ENCODE measurements around the gene RFPL3. TPM values are rescaled to one million over a fixed set of nuclear protein-coding genes. Genes with fewer than 3 reads are reported as not detected.

Gene RFPL3
- total RNA-seq, 1 experiment from 2014 or later = not detected

- intact Hi-C loops (cut with micrococcal nuclease; ENCODE audit: unreplicated experiment) = no loop called here
- BruUV-seq (replicated peaks) = no TSS peak
These were observed 28.0 kb downstream of the RFPL3 start for GRCh38 chr22:32385681-32386080.

GRCh38 chr22:32389685-32390084, 32.0 kb downstream of the RFPL3 start:
- BruUV-seq (replicated peaks) = no TSS peak
- in situ Hi-C loops (cut with HindIII; ENCODE audit: low pct_unique_long_range_greater_than_20kb, low sequenced_read_pairs) (no loop called here), intact Hi-C loops (cut with micrococcal nuclease; ENCODE audit: unreplicated experiment) (no loop called here)
- H3K4me1 ChIP-seq (ENCODE audit: control insufficient read depth, insufficient read depth, low read length) = no peaks in the 10 kb centered on the region
- TF ChIP-seq, protein P1, sequence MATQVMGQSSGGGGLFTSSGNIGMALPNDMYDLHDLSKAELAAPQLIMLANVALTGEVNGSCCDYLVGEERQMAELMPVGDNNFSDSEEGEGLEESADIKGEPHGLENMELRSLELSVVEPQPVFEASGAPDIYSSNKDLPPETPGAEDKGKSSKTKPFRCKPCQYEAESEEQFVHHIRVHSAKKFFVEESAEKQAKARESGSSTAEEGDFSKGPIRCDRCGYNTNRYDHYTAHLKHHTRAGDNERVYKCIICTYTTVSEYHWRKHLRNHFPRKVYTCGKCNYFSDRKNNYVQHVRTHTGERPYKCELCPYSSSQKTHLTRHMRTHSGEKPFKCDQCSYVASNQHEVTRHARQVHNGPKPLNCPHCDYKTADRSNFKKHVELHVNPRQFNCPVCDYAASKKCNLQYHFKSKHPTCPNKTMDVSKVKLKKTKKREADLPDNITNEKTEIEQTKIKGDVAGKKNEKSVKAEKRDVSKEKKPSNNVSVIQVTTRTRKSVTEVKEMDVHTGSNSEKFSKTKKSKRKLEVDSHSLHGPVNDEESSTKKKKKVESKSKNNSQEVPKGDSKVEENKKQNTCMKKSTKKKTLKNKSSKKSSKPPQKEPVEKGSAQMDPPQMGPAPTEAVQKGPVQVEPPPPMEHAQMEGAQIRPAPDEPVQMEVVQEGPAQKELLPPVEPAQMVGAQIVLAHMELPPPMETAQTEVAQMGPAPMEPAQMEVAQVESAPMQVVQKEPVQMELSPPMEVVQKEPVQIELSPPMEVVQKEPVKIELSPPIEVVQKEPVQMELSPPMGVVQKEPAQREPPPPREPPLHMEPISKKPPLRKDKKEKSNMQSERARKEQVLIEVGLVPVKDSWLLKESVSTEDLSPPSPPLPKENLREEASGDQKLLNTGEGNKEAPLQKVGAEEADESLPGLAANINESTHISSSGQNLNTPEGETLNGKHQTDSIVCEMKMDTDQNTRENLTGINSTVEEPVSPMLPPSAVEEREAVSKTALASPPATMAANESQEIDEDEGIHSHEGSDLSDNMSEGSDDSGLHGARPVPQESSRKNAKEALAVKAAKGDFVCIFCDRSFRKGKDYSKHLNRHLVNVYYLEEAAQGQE (IDR thresholded peaks at IDR 0.05; ENCODE audit: insufficient read depth in 1 of 2, low read depth in 2 of 2, low read length in 1 of 2) = no peak
- peak; percentile 52 for TF ChIP-seq CTCF (IDR thresholded peaks at IDR 0.05)
- H3K27ac ChIP-seq (ENCODE audit: low read length) = no peak overlapping the region
- no peaks in the 10 kb centered on the region for H3K27me3 ChIP-seq (ENCODE audit: control insufficient read depth, insufficient read depth, low read length)
- no peak for DNase-seq (ENCODE audit: low read depth, low spot score)
- POLR2A ChIA-PET = interaction anchor here (0.6 to 0.7 kb wide), 2 partner anchors 13 to 66 kb away, joined by 3 to 5 read pairs; no protein-coding TSS in a partner anchor
- H3K36me3 ChIP-seq (ENCODE audit: control insufficient read depth, insufficient read depth, low read length) = peaks cover 7% of the 10 kb centered on the region
- no peak for ATAC-seq
- no peaks in the 10 kb centered on the region for H3K9me3 ChIP-seq (ENCODE audit: control insufficient read depth, insufficient read depth, low read depth, low read length)
- CTCF ChIA-PET = no interaction called here
- H3K4me3 ChIP-seq (ENCODE audit: low read depth in 2 of 2, low read length in 2 of 2) = no peak overlapping the region

More at GRCh38 chr22:32385681-32386080, 28.0 kb downstream of the RFPL3 start:
- H3K9me3 ChIP-seq (ENCODE audit: control insufficient read depth, insufficient read depth, low read depth, low read length) = no peaks in the 10 kb centered on the region
- H3K4me3 ChIP-seq (ENCODE audit: low read depth in 2 of 2, low read length in 2 of 2) = no peak overlapping the region
- H3K4me1 ChIP-seq (ENCODE audit: control insufficient read depth, insufficient read depth, low read length) = no peaks in the 10 kb centered on the region
- CTCF ChIA-PET = no interaction called here
- TF ChIP-seq POLR2AphosphoS5 (IDR thresholded peaks at IDR 0.05; ENCODE audit: low read depth, low read length) (no peak), SIN3A (IDR thresholded peaks at IDR 0.05; ENCODE audit: borderline replicate concordance, insufficient read depth, low read depth, low read length) (no peak), CTCF (IDR thresholded peaks at IDR 0.05) (no peak), TCF7L2 (IDR thresholded peaks at IDR 0.05; ENCODE audit: low read depth, low read length) (no peak)
- TF ChIP-seq, protein P1 (IDR thresholded peaks at IDR 0.05; ENCODE audit: insufficient read depth in 1 of 2, low read depth in 2 of 2, low read length in 1 of 2) = no peak
- no peak overlapping the region for H3K27ac ChIP-seq (ENCODE audit: low read length)
- in situ Hi-C loops (cut with HindIII; ENCODE audit: low pct_unique_long_range_greater_than_20kb, low sequenced_read_pairs) = no loop called here
- DNase-seq (ENCODE audit: low read depth, low spot score) (no peak), ATAC-seq (no peak)
- H3K36me3 ChIP-seq (ENCODE audit: control insufficient read depth, insufficient read depth, low read length) = no peaks in the 10 kb centered on the region; the same call in 1 of the 2 replicates
- no peaks in the 10 kb centered on the region for H3K27me3 ChIP-seq (ENCODE audit: control insufficient read depth, insufficient read depth, low read length)
- POLR2A ChIA-PET = interaction anchor here (0.7 kb wide), 1 partner anchor 415 kb away, joined by 6 read pairs; no protein-coding TSS in a partner anchor
